ENCODE results near the gene TSSC4.

Gene TSSC4

DNA sequence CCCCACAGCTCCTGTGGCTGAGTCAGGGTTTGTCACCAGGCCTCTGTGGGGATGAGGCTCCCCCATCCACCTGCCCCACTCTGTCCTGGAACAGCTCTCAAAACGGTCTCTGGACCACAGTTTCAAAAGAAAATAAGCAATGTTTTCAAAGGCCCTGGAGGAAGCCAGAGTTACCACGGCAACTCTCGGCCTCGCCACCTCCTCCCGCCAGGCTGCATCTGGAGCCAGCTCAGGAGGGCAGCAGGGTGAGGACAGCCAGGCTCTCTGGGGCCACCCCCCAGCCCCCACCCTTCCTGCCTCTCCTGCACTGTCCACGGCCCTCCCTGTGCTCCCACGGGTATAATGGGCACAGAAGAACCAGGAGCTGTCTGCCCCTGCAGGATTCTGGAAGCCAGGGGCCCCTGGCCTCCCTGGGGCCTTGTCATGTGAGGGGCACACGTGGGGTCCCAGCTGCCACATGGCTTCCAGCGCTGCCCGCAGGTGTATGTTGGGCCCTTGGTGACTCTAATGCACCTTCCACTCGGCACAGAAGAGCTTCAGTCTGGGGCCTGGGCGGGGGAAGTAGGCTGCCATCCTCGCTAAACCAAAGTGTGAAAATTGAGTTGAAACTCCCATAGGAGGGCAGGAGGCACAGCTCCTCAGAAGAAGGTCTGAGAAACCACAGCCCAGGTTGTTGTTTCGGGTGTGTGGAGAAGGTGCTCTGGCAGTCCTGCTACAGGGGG lies 13.1 kb upstream of the TSSC4 start:
- no peak for DNase-seq

DNA sequence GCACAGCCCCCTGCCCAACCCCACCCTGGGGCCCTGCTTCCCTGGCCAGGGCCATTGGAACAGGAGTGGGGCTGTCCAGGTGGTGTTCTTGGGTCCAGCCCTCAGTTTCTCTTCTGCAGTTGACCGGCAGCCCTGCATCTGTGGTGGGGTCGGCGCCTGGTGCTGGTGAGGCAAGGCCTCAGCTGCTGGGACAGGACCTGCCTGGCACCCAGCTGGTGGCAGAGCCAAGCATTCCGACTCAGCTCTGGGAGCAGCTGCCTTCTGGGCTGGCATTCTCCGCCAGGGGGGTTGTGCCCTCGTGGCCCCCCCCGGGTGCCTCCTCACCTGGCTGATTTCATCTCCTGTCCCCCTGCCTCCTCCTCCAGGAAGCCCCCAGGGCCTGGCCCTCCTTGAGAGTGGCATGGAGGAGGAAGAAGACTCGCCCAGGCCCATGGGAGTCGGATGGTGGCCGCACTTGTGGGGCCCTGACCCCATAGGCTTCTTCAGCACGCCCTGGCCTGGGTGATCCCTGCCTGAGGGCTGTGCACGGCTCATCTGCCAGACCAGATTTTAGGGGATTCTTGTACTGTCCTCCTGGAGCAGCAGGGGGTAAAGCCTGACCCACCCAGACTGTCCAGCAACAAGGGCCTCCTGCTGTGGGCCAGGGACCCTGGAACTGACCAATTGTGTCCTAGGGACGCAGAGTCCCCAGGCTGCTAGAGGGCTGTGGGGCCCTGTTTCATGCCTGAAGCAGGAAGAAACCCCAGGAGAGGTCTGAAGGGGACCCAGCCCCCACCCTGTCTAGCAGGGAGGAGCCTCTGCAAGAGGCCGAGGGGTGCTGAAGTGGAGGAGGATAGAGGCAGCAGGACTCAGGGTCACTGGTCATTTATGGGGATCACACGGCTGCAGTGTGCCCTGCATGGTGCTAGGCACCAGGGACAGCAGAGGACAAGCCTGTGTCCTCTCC lies 11.8 kb upstream of the TSSC4 start:
- no peak for DNase-seq

DNA sequence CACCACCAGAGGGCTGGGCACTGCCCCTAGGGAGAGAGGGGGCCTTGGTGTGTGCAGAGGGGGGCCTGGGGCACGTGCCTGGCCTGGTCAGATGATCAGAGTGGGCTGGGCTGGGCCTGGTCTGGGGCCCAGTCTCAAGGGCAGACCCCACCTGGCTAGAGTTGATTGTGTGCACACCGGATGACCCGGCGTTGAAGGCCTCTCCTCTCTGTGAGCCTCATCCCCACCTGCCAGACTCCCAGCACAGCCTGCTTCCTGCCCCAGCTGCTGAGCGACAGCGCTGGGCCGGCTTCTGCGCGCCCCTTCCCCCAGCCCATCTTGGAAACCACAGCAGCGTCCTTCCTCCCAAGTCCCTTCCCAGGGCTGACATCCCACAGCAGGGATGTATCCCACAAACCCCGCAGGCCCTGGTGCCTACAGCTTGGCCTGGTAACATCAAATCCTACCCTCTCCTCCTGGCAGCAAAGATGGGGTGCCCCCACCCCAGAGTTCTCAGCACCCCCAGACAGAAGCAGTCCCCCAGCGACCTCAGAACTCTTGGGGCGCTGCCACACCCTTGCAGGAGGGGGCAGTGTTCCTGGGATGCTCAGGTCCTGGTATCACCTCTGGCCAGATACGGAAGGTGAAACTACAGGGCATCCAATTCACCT lies 11.0 kb upstream of the TSSC4 start:
- DNase-seq: no peak

DNA sequence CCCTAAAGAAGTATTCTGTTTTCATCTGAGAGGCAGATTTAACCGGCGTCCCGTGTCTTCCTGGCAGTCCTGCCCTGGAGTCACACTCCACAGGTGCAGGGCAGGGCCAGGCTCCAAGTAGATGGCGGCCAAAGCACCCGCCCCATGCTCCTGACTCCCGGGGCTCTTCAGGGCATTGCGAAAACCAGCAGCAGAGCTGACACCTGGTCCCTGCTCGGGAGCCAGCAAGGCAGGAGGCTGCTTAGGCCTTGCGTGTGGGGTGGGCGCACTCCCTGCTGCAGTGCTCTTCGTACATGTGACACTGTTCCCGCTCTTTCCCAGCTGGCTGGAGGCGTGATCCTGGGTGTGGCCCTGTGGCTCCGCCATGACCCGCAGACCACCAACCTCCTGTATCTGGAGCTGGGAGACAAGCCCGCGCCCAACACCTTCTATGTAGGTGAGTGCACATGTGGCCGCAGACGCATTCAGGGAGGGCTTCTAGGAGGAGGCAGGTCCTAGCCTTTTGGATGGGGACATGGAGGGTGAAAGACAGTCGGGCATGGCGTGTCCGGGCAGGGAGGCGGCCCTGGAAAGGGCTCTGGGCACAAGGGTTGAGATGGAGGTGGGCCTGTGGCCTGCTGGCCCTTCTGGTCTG lies 10.3 kb upstream of the TSSC4 start:
- no peak for DNase-seq

DNA sequence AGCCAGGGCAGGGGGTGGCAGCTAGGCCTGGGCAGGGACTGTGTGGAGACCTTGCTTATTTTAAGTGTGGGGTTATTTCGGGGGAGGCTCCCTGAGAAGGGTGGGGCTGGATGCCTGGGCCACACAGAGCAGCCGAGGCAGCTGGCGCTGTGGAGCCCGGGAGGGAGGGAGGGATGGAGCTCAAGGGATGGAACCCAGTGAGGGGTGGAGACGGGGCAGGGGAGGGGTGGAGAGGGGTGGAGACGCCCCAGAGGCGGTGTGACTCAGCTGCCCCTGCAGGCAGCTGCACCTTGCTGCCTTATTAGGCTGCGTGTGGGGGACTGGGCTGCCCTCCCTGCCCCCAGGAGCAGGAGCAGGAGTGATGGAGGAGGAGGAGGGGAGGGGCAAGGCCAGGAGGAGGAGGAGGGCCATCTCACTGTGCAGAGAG lies 9.8 kb upstream of the TSSC4 start:
- no peak for DNase-seq

DNA sequence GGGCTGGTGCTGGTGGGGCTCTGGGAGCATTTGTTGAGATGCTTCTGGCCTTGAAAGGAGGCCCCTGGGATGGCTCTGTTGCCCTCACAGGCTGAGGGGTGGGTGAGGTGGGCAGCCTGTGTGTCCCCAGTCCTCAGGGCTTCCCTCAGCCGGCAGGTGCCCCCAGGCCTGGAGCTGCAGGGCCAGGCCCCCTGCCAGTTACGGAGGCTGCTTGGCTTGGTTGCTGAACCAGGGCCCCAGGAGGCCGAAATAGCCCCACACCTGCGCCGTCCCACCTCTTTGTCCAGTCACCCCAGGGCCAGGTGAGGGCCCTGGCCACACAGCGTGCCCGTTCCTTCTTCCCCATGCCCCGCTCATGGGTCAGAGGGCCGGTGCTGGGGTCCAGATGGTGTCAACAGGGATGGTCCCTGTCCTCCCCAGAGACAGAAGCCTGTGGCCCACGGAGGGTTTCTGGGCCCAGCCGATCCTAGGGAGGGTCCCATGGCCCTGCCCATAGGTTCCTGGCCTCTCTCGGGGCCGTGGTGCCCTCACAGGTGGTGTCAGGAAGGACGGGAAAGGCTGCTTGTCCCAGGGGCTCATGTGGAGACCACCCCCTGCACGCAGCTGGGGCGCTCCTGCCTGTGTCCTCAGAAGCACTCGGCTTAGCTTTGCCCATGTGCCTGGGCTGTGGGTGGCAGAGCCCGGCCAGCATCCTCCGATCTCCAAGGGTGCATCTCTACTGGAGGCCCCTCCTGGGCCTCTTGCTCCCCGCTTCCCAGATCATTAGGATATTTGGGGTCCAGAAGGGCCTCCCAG lies 9.2 kb upstream of the TSSC4 start:
- no peak for DNase-seq

DNA sequence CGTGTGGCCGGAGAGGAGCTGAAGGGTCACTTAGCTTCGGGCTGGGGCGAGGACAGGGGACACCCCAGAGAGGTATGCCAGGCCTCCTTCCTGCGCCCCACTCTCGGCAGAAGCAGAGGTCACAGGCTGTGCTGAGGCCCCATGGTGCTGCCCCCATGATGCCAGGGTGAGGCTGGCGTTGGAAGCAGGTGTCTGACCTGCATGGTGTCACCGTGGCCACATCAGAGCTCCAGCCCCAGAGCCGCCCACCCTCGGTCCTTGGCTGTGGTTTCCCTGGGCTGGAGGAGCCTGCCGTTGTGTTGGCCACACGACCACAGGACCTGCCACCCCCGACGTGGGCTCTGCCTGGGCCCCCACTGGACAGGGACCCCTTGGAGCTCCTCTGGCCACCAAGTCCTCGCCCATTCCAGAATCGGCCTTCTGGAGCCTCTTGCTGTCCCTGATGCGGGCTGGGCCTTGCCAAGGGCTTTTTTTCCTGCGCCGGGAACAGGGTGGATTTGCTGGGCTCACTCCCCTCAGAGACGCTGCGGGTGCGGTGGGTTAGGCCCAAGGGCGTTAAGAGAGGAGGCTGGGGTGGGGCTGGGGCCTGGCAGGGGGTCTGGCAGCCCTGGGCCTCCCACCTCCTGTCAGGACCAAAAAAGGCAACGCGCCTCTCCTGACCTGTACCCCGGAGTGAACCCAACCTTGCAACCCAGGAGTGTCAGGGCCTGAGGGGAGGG lies 8.2 kb upstream of the TSSC4 start:
- no peak for DNase-seq

DNA sequence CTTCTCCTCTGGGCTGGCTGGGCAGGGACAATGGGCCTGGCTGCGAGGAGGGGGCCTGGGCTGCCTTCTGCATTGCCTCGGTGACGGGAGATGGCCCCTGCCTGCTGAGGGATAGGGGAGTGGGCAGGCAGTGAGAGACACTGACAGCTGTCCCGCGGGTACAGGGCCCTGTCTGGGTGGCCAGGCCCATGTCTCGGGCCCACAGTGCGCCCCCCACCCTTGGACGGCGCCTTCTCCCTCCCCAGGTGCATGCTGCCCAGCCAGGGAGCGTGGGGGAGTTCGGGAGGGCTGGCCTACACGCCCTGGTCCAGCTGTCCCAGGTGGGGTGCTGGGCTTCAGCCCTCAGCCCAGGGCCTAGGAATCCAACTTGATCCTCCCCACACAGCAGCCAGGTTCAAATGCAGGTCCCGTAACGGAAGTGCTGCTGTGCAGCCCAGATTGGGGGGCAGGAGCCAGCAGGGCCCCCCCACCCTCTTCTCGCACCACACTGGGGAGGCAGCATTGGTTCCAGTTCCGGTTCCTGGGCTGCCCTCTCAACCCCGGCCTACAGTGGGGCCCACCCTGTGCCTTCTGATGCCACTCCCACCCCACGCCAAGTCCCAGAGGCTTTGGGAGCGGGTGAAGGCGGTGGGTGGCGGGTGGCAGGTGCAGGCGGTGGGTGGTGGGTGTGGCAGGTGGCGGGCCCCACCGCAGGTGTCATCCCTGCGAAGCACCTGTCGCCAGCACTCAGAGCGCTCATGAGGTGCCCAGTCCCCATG lies 7.3 kb upstream of the TSSC4 start:
- no peak for DNase-seq

DNA sequence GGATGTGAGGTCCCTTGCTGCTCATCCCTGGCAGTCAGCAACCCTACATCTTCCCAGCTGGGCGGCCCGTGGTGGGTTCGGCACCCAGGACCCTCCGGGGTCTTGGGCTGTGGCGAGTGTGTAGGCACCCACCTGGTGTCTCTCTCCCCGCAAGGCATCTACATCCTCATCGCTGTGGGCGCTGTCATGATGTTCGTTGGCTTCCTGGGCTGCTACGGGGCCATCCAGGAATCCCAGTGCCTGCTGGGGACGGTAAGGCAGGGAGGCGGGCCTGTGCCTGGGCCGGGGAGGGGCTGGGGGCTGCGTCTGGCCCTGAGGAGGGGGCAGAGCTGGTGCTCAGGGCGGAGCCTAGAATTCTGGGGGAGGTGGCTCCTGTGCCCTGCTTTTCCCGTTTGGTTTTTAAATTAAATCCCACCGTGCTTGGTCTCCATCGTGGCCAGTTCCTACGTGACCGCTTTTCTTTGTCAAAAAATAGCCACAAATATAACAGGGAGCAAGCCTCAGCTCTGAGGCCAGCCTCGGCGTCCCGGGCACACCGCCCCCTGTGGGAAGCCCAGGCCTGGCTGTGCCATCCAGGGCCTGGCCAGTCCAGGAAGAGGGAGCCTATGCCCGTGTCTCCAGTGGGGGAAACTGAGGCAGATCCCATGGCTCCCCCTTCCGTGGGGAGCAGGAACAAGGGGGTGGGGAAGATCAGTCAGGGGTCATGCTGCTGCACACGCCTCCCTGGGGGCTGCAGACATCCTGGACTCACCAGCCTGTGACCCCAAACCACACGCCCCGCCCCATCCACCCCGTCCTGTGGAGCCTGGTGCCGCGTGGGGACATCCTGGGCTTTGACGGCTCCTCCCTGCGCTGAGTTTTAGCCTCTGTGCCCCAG lies 6.4 kb upstream of the TSSC4 start:
- no peak for DNase-seq

DNA sequence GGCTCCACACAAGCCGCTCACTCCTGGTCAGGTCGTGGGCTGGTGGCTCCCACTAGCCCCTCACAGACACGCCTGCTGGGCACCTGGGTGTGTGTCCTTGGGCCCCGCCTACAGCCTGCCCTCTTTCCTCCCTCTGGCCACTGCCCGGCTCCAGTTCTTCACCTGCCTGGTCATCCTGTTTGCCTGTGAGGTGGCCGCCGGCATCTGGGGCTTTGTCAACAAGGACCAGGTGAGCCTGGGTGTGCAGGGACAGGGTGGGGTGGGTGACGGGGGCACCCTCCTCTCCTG lies 5.8 kb upstream of the TSSC4 start:
- DNase-seq: no peak

DNA sequence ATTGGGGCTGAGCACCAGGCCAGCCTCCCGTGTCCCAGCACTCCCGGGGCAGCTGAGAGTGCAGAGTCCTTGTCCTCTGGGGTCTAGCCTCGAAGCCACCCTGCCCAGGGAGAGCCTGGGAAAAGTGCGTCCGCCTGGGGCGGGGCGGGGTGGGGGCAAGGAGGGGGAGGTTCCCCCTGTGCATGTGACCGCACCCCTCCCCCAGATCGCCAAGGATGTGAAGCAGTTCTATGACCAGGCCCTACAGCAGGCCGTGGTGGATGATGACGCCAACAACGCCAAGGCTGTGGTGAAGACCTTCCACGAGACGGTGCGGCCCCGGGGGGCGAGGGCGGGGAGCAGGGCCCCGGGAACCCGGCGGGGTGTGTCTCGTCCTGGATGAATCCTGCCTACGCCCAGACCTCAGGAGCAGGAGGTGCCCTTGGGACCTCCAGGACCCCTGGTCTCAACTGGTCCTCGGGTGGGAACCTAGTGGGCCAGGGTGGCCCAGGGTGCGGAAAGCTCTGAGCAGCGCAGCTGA lies 5.3 kb upstream of the TSSC4 start:
- no peak for DNase-seq

DNA sequence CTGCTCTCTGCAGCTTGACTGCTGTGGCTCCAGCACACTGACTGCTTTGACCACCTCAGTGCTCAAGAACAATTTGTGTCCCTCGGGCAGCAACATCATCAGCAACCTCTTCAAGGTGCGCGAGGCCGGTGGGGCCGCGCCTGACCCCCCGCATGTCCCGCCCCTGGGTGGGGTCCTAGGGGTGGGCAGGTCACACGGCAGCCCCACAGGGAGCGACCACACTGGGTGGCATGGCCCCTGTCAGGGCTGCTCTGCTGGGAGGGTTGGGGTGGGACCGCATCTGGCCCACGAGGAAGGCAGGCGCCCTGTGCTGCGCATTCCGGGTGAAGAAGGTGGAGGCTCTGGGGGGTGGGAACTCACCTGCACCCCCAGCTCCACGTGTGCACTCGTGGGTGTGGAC lies 4.7 kb upstream of the TSSC4 start:
- DNase-seq: no peak

DNA sequence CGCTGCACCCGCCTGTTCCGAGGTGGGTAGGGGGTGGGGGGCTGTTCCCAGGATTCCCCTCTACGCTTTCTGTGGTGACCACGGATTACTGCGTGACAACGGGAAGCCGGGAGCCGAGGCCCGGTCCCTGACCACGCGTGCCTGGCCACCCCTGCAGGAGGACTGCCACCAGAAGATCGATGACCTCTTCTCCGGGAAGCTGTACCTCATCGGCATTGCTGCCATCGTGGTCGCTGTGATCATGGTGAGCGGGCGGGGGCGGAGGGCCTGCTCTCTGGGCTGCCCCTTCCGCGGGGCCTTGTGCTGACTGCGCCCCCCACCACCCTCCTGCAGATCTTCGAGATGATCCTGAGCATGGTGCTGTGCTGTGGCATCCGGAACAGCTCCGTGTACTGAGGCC lies 4.1 kb upstream of the TSSC4 start:
- no peak for DNase-seq

DNA sequence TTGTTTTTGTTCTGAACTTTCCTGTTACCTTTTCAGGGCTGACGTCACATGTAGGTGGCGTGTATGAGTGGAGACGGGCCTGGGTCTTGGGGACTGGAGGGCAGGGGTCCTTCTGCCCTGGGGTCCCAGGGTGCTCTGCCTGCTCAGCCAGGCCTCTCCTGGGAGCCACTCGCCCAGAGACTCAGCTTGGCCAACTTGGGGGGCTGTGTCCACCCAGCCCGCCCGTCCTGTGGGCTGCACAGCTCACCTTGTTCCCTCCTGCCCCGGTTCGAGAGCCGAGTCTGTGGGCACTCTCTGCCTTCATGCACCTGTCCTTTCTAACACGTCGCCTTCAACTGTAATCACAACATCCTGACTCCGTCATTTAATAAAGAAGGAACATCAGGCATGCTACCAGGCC lies 3.5 kb upstream of the TSSC4 start:
- no peak for DNase-seq

DNA sequence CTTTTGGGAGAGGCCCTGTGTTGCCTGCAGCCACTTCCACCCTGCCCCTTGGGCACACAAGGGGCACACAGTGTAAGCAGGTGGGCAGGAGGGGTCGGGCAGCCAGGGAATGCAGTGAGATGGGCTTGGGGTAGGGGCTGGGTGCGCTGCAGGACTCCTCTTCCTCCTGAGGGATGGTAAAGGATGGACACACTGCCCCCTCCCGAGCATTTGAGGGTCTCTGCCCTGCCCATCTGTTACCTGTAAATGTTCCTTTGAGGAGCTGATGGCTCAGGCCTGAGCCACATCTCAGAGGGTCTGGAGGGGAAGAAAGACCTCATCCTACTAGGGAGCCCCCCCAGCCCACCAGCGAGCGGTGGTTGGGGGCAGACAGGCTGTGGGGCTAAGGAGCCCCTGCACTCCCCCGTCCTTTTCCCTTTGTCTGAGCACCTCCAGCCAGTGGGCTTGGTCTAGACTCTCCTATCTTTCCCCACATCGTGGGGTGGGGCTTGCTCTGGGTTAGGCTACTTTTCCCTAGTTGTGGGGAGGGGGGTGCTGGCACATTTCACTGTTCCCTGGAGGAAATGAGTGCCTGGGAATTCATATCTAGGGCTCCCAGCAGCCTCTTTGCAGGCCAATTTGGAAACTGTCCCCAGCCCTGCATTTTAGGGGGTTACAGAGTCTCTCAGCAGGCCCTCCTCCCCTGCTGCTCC lies 1.7 kb upstream of the TSSC4 start:
- DNase-seq: no peak

DNA sequence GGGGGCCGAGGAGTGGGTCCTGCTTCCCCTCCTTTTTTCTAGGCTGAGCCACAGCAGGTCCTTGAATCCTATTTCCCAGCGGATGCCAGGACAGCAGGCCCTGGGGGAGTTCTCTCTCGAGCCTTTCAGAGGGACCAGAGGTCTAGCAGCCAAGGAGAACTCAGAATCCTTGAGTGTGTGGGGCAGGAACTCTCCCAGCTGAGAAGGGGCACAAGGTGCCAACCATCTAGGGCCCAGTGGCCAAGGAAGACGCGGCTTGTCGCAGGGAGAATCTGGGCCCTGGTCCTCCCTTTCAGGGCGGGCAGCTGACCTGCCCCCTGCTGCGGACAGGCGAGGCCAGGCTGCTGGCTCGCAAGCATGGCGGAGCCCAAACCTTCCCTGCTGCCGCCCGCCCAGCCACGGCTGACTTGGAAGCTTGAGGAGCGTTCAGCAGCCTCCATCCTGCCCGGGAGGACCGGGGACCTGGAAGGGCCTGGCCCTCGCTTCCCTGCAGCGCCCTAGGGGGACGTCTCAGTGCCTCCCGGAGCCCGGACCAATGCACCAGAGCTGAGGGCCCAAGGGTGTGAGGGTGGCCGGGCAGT lies 972 bp upstream of the TSSC4 start:
- no peak for DNase-seq

DNA sequence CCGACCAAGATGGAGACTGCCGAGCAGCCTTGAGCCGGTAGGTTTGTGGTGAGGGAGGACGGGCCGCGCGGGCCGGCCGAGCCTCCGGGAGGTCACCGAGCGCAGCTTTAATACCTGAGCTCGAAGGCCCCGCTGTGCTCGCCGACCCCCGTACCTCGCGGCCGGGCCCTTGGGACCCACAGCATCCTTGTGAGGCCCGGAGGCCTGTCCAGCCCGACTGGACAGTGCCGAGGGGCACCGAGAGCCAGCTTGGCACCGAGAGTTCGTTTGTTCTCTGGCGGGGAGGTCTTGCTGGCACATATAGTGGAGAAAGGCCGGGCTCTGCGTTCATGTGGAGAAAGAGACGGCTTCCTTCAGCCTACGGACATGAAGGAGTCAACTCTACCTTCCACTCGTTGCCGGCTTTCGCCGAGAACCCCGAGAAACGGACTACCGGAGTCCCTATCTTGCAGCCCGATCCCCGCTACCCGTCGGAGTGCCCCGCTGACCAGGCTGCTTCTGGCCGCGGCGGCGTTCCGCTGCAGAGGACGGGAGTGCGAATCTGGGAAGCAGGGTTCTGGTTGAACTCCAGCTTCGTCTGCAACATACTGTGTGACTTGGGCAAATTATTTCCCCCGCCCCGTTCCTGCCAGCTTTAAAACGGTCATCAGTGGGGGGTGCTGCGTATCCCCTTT lies 349 bp downstream of the TSSC4 start:
- DNase-seq: no peak

DNA sequence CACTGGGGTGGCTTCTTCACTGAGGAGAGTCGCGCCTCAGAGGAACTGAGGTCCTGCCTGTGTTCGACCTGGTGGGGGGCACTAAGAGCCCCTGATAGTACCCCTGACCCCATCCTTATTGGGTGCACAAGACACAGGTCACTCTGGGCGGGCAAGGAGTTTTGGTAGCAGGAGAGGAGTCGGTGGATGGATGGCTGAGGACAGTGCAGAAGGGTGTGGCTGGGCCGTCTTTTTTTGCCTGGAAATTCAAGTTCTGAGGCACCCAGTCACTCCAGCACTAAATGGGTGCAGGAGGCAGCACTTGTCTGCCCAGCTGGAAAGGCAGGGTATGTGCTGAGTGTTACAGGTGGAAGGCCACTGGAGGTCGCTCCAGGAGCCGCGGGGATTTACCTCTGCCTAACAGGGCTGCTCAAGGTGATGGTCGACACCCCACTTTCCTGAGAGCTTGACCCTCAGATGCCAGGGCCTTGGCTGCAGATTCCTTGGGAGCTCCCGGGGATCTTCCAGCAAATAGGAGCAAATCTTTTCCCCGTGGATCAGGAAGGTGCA lies 960 bp downstream of the TSSC4 start:
- DNase-seq: no peak
